Measurements from ENCODE around the gene FALEC.

Gene FALEC

DNA sequence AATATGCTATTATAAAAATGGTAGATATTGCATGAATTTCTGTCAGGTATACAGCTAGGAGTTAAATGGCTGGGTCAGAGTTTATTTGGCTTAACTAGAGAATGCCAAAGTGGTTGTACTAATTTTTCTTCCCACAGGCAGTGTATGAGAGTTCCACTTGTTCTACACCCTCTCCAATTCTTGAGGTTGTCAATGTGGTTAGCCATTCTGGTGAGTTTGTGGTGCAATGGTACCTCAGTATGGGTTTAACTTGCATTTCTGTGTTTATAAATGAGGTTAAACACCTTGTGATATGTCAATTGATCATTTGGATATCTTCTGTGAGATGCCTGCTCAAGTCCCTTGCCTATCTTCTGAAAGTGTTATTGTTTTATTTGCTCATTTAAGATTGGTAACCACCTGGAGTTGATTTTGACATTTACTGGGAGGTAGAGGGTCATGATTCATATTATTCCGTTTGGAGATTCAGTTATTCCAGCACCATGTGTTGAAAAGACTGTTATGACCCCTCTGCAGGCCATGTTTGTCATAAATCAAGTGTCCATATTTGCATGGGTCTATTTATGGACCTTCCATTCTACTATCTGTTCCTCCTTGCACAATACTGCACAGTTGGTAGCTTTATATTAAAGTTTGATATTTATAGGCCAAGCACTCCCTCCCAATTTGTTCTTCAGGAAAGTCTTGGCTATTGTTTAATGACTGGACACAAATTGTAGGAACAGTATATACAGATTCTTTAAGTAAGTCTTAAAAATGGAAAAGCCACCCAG is 5.8 kb downstream of the FALEC start:
- no peak overlapping the region for H3K4me3 ChIP-seq (ENCODE audit: low read depth, low read length)
- TF ChIP-seq, protein P1, sequence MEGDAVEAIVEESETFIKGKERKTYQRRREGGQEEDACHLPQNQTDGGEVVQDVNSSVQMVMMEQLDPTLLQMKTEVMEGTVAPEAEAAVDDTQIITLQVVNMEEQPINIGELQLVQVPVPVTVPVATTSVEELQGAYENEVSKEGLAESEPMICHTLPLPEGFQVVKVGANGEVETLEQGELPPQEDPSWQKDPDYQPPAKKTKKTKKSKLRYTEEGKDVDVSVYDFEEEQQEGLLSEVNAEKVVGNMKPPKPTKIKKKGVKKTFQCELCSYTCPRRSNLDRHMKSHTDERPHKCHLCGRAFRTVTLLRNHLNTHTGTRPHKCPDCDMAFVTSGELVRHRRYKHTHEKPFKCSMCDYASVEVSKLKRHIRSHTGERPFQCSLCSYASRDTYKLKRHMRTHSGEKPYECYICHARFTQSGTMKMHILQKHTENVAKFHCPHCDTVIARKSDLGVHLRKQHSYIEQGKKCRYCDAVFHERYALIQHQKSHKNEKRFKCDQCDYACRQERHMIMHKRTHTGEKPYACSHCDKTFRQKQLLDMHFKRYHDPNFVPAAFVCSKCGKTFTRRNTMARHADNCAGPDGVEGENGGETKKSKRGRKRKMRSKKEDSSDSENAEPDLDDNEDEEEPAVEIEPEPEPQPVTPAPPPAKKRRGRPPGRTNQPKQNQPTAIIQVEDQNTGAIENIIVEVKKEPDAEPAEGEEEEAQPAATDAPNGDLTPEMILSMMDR (IDR thresholded peaks at IDR 0.05; ENCODE audit: low read depth, low read length), result no peak

DNA sequence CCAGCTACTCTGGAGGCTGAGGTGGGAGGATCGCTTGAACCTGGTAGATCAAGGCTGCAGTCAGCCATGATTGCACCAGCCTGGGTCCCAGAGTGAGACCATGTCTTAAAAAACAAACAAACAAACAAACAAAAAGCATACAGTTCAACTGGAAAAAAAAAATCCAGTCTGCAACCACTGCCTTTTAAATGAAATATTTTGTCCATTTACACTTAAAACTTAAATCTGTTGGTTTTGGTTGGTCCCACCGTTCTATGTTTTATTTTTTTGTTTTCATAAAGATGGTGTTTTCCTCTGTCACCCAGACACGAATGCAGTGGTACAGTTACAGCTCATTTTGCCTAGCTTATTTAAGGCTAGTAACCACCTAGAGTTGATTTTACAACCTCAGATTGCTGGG is 9.8 kb downstream of the FALEC start:
- TF ChIP-seq, protein P1 (IDR thresholded peaks at IDR 0.05; ENCODE audit: low read depth, low read length), result no peak
- H3K4me3 ChIP-seq (ENCODE audit: low read depth, low read length), result no peak overlapping the region

DNA sequence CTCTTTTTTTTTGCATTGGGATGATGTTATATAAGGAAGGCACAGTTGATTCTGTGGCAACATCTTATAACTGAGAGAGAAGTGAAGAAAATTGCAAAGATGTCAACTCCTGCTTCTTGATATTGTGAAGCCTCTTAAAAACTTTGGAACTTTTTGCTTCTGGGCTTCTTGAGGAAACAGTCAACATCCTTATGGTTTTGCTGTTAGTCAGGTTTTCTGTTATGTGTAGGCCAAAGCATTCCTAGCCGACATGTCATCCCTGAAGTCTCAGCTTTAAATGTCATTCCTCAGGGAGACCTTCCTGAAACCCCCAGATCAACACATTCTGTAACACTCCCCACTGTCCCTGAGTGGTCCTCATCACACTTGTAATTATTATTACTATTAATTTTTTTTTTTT is 12.6 kb downstream of the FALEC start:
- no peak overlapping the region for H3K4me3 ChIP-seq (ENCODE audit: low read depth, low read length)
- TF ChIP-seq, protein P1 (IDR thresholded peaks at IDR 0.05; ENCODE audit: low read depth, low read length), result no peak

DNA sequence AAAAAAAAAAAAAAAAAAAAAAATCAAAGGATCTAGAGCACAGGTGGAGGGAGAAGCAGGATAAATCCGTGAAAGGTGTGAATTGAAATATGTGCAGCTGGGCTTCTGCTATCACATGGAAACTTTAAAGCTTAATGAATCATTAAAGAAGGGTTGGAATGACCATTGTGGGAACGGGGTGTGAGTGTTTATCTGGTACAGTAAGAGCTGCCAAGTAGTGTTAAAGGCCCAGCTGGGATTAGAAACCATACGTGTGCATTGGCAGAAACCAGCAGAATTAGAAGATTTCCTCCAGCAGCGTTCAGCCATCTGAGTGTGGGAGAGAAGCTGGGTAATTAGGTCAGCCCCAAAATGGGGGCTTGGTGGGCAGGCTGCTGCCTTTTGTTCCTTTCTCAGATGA is 13.5 kb downstream of the FALEC start:
- TF ChIP-seq, protein P1 (IDR thresholded peaks at IDR 0.05; ENCODE audit: low read depth, low read length), result no peak
- no peak overlapping the region for H3K4me3 ChIP-seq (ENCODE audit: low read depth, low read length)

DNA sequence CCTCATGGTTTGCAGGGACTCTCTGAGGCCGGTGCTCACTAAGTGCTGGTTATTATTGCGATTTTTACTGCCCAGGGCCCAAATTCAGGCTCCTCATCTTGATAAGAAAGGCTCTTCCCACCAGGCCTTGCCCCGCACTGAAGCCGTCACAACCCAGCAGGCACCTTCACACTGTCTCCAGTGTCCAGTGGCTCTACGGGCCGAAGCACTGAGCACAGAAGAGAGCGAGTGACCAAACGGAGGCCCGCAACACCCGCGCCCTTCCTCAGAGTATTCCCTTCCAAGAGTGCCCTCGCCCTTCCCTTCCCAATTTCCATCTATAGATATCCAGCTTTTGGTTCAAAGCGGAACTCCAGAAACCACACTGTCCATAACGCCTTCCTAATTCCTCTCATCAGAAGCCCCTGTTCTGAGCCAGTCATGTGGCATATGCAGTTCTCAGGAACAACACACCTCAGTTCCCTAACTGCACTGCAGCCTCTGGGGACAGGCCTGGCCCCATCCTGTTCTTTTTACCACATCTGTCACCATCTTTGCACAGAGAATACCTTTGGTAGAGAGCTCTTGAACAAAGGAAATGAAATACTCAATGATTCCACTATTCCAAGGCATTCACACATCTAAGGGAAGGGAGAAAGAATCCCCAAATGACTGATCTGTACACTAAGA is 15.1 kb downstream of the FALEC start:
- H3K4me3 ChIP-seq (ENCODE audit: low read depth, low read length), result no peak overlapping the region
- TF ChIP-seq, protein P1 (IDR thresholded peaks at IDR 0.05; ENCODE audit: low read depth, low read length), result no peak

DNA sequence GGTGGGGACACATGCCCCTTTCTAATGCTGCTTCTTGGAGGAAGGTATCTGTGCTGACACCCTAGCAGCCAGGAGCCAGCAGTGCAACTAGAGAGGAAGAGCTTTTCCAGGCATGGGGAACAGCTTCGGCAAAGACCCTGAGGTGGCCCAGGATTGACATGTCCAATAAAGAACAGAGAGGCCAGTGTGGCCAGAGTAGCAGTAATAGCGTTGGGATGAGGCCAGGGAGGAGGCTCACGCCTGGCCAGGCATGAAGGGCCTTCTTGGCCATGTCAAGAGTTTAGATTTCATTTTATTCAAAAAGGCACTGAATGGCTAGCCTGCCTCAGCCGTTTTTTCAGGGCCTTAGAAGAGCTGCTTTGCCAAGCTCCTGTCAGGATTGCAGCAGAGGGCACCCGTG is 17.3 kb downstream of the FALEC start:
- H3K4me3 ChIP-seq (ENCODE audit: low read depth, low read length), result no peak overlapping the region
- TF ChIP-seq, protein P1 (IDR thresholded peaks at IDR 0.05; ENCODE audit: low read depth, low read length), result no peak

DNA sequence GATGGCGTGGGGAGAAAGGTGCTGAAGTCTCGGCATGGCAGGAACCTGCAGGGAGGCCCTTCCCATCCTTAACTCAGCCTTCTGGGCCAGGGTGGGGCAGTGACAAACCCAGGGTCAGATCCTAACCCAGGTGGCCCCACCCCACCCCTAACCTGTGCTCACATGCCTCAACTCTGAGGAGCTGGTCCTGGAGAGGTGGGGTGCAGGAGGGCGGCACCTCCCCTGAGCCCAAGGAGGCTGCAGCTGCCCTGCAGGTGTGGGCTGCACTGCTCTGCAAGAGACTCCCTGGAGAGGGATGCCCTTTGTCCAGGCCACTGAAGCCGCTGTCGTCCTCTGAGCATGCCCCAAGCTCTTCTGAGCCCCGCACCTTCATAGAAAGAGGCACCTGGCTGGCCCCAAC is 18.4 kb downstream of the FALEC start:
- TF ChIP-seq, protein P1 (IDR thresholded peaks at IDR 0.05; ENCODE audit: low read depth, low read length), result no peak
- no peak overlapping the region for H3K4me3 ChIP-seq (ENCODE audit: low read depth, low read length)
